Activated CD8-positive, alpha-beta memory T cell treated with anti-CD3 and anti-CD28 coated beads, Interleukin-2, amount 50 U/mL, for 48 hours (primary cell): Measurements from ENCODE around the gene LSAMP.
"Not testable (repeated sequence)": the region's sequence is repeated elsewhere in the genome, so short reads cannot be mapped to it uniquely, and the experiment has no call there.

ENCODE experiments used
- DNase-seq: peaks from one replicate; pipeline ENCODE4 v3.0.0-alpha.2; 2020

Gene LSAMP

GRCh38 chr3:115862099-115862498 is 583.2 kb downstream of the LSAMP start:
- DNase-seq: no peak

- no peak for DNase-seq
These were observed 584.0 kb downstream of the LSAMP start for GRCh38 chr3:115861166-115861733.

- DNase-seq: no peak
These were observed 584.5 kb downstream of the LSAMP start for GRCh38 chr3:115860766-115861165.

- no peak for DNase-seq
These were observed 586.1 kb downstream of the LSAMP start for GRCh38 chr3:115859002-115859807.

GRCh38 chr3:115857518-115858136 is 587.7 kb downstream of the LSAMP start:
- DNase-seq: no peak

- no peak for DNase-seq
These were observed 589.4 kb downstream of the LSAMP start for GRCh38 chr3:115855911-115856310.

- DNase-seq: no peak
These were observed 592.2 kb downstream of the LSAMP start for GRCh38 chr3:115853104-115853503.

- no peak for DNase-seq
These were observed 593.0 kb downstream of the LSAMP start for GRCh38 chr3:115852278-115852677.

- DNase-seq: no peak
These were observed 593.7 kb downstream of the LSAMP start for GRCh38 chr3:115851571-115851970.

- no peak for DNase-seq
These were observed 596.6 kb downstream of the LSAMP start for GRCh38 chr3:115848641-115849040.

- no peak for DNase-seq
These were observed 599.3 kb downstream of the LSAMP start for GRCh38 chr3:115845986-115846385.

- not testable (repeated sequence) for DNase-seq
These were observed 600.6 kb downstream of the LSAMP start for GRCh38 chr3:115844729-115845128.

GRCh38 chr3:115843206-115843605 is 602.1 kb downstream of the LSAMP start:
- no peak for DNase-seq

GRCh38 chr3:115839246-115839645 is 606.0 kb downstream of the LSAMP start:
- DNase-seq: no peak

- DNase-seq: no peak
These were observed 606.5 kb downstream of the LSAMP start for GRCh38 chr3:115838786-115839185.

GRCh38 chr3:115836944-115837343 is 608.3 kb downstream of the LSAMP start:
- DNase-seq: no peak

- no peak for DNase-seq
These were observed 609.3 kb downstream of the LSAMP start for GRCh38 chr3:115835946-115836345.

- DNase-seq: no peak
These were observed 611.2 kb downstream of the LSAMP start for GRCh38 chr3:115834068-115834467.

- DNase-seq: no peak
These were observed 612.2 kb downstream of the LSAMP start for GRCh38 chr3:115833074-115833473.

- DNase-seq: no peak
These were observed 613.0 kb downstream of the LSAMP start for GRCh38 chr3:115832265-115832664.

- no peak for DNase-seq
These were observed 613.4 kb downstream of the LSAMP start for GRCh38 chr3:115831864-115832263.

- no peak for DNase-seq
These were observed 614.4 kb downstream of the LSAMP start for GRCh38 chr3:115830764-115831395.

GRCh38 chr3:115828401-115828800 is 616.9 kb downstream of the LSAMP start:
- no peak for DNase-seq

- DNase-seq: no peak
These were observed 617.8 kb downstream of the LSAMP start for GRCh38 chr3:115827495-115827894.
